NCI-H128 (cell line): ENCODE measurements around the gene MXD3.
"Not testable (repeated sequence)": the region's sequence is repeated elsewhere in the genome, so short reads cannot be mapped to it uniquely, and the experiment has no call there.

Experiments
- DNase-seq: peaks from one replicate; lab custom pipeline; 2025; ENCODE audit not compliant: unreplicated experiment; lab: John Stamatoyannopoulos, UW

The MXD3 gene

DNA sequence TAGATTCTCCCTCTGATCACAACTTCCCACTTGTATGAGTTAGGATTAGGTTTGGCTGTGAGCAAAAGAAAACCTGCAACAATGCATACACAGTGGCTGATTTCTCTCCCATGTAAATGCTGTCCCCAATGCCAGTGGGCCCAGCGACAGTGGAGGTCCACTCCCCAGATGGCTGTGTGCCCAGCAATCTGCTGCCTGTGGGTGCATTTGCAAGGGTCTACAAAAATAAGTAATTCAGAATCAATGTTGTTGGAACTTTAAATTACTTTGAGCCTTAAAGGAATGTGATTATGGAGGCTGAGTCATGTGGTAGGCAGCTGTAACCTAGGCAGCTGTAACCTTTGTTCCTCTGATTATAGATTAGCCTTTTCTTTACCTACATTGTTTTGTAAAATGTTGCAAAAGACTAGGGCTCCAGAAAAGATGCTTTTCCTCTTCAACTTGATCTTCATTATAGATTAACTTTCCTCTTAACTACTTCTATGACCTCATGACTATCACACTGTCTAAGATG lies 14.2 kb upstream of the MXD3 start:
- DNase-seq, result no peak

DNA sequence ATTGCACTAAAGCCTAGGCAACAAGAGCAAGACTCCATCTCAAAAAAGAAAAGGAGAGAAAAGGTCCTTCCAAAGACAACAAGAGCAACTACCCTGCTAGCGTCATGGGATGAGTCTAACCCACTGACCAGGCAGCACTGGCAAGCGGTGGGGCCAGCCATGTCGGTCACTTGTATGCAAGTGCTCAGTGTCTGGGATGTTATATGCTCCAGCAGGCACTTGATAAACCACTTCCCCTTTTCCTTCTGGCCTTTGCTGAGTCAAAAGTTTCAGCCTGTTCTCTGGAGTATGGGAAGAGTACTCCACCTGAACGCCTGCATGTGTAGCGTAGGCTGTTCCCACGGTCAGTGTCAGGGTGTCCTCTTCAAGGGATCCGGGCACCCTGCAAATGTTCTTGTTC lies 9.2 kb upstream of the MXD3 start:
- DNase-seq, result no peak

DNA sequence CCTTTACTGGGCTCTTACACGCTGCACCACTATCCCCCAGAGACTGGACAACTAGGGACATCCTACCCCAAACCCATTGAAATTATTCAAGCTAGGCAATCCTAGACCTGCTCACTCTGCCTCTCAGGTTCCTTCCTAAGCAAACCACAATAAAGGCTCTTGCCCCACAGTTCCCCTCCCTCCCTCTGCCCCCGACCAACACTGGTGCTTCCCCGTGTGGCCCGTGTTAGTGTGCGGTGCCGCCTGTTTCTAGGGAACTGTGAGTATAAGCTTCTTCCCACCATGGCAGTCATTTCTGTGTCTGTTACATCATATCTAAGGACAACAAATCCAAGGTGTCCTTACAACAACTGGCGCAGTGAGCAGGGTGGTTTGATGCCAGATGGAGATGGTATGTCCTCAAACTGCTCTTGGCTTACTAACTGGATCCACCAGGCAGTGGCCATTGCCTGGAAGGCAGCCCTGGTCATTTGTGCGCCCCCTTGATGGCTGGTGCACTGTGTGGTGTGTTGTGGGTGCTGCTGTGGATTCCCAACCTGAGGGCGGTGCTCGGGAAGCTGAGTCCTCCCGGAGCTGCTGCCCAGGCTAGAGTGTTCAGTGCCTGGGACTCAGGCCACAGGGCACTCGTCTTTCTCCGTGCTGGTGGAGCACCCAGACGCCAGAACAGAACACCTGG lies 8.4 kb upstream of the MXD3 start:
- no peak for DNase-seq

DNA sequence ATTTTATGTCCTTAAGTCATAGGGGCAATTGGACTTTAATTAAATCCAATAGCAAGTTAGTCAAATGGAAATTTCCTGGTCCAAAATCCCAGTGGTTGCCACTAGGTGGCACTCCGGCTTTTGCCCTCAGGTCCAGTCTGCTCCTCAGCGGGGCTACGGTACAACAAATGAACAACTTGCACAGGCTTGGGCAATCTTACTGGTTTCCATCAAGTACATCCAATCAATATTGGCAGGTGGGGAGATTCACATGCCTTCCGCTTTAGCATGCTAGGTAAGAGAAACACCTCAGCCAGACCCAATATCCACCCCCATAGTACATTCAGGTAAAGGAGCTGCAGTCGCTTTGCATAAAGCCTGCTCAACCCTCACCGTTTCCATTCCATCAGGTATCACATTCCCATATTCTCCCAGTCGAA lies 6.3 kb upstream of the MXD3 start:
- peak; percentile 55 for DNase-seq

DNA sequence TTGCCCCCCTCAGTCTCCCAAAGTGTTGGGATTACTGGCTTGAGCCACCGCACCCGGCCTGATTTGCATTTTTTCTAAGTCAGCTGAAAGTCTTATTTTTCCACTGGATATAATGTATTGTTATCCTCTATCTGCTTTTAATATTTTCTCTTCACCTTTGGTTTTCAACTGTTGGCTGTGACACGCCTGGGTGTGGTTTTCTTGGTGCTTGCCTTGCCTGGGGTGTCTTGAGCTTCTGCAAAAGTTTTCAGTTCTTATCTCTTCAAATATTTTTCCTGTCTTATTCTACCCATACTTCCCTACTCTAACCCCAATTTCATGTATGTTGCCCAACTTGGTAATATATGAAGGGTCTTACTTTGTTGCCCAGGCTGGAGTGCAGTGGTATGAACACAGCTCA lies 4.3 kb upstream of the MXD3 start:
- no peak for DNase-seq

DNA sequence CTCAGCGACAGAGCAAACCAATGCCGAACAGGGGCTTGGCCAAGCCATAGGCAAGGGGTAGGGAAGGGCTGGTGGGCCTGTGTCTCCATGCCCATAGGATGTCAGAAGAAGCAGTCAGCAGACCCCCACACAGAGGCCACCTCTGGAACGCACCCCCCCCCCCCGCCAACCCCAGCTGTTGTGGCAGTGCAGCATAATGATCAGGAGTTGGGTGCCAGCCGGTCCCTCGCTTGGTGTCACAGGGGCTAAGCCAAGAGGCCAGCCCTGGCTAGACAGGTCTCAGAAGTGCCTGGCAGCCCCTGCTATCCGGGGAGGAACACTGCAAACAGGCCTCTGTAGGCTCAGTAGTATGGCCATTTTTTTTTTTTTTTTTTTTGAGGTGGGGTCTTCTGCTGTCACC lies 3.7 kb upstream of the MXD3 start:
- no peak for DNase-seq

DNA sequence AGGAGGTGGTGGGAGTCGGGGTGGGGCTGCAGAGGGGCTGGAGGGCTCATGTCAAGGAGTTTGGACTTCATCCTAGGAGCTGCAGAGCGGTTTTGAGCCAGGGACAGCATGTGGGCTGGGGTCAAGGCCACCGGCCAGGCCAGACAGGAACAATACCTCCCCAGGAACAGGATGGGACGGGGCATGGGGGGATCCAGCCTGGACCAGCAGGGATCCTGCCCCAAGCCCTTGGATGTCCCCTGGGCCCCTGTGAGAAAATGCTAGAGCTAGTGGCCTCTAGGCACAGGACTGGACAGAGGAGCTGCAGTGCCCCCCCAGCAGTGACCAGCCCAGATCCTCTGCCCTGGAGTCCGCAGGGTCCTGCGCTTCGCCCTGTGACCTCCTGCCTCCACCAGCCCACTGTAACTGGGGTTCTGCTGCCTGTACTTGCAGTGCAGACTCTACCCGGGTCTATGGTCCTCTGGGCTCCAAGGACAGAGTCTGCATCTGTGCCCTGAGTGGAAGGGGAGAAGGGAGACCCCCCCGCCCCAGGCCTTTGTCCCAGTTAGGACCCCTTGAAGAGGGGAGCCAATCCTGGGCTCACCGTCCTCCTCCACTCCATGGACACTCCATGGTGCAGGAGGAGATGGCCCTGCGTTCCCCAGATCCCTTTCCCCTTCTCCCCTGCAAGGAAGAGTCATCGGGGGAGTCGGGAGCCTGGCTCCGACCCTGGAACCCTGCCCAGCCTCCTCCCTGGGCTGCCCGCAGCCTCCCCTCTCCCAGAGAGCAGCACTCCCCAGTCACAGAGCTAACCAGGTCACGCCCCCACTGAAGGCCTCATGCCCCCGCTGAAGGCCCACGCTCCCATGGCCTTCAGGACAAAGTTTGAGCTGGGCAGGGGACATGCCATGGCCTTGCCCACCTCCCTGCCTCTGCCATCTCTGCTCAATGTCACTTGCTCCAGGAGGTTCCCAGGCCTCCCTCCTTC lies 3.0 kb upstream of the MXD3 start:
- no peak for DNase-seq

DNA sequence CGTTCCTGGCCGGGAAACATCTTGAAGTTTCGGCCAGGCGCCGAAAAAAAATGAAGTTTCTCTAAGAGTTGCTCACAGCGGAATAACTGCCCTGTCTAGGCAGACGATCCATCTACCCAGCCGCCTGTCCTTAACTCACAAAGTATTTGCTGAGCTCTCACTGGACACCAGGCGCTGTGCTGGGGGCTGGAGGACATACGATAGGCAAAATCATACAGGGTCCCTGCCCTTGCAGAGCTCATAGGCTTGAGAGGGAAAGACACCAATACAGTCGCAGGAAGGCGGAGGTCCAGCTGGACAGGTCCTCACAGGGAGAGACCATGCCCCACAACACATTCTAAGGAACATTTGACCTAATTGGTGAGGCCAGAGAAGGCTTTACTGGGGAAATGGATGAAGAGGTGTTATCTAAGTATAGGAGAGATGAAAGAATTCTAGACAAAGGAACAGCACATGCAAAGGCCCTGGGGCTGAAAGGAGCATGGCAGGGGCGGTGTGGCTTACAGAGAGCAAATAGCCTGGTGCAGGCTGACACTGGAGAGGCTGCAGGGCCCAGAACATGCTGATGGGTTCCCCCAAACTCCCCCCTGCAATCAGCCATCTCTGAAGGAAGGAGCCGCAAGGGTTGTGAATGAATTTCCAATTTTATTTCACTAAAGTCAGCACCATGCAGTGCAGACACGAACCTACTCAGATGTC lies 2.0 kb upstream of the MXD3 start:
- no peak for DNase-seq

DNA sequence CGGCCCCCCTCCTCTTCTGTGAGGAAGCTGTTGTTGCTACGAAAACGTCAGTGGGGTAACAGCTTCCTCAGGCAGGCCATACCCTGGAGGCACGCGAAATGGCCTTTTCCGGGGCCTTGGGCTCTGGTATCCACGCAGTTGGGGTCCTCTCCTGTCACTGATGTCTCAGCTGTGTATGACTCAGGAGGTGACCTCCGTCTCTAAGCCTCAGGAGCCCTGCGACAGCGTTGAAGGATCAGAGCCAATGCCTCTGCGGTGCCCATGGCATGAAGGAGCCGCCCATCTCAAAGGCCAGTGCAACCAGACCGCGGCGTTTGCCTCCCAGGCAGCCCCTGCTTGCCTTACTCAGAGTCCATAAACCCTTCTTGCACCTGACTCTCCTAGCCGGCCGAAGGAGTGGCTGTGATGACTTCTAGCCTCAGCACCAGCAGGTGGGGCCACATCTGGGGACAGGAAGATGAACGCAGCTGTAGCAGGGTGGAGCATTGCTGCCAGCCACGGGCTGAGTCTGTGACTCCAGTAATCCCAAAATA lies 1.0 kb upstream of the MXD3 start:
- no peak for DNase-seq

DNA sequence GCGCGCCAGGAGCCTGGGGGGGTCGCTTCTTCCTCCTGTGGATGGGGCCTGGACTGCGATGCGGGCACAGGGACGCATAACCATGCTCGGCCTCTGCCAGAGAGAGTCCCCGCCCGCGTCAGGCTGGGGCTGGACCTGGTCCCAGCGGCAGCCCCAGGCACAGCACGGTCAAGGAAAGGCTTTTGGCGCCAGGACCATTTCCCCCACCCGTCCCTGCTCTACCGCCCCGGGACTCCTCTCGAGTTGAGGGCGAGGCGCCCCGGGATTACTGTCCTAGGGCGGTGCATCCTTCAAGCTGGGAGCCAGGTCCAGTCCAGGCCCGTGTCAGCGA lies 341 bp downstream of the MXD3 start:
- DNase-seq, result no peak

DNA sequence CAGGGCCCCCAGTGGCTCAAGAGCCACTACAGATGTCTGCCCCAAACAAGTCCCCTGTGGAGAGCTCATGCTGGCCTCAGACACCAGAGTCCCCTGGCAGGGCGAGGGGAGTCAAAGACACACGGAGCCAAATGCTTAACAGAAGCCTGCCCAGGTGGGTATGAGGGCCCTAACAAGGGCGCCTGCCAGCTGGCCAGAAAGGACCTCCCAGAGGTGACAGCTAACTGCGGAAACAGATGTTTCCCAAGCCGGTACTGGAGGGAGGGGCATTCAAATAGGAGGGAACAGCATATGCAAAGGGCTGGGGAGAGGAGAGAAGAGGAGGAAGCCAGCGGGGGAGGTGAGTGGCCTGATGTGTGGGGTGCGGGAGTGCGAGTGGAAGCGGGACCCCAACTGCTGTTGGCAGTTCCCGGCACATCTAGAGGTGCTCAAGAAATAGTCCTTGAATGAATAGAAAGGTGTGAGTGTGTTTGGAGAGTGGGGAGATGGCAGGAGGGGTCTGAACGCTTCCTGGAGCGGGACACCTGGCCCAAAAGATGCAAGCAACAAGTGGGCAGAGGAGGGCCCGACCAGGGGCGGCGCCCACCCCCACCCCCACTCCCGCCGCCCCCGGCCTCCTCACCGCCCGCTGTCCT lies 824 bp downstream of the MXD3 start:
- no peak for DNase-seq

DNA sequence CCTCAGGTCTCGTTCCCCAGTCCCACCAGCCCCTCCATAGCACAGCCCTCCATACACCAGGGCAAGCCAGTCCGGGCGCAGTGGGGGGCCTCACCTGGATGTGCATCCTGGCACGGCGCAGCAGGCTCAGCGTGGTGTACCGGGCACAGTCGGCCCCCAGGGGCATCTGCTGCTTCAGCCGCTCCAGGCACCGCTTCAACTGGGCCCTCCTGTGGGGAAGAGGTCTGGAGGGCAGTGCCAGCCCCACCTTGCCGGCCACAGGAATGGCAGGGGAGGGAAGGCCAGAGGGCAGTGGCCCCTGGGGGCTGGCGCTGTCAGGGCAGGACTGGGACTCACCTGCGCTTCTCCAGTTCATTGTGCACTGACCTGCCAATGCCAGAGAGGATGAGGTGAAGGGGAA lies 1.4 kb downstream of the MXD3 start:
- no peak for DNase-seq

DNA sequence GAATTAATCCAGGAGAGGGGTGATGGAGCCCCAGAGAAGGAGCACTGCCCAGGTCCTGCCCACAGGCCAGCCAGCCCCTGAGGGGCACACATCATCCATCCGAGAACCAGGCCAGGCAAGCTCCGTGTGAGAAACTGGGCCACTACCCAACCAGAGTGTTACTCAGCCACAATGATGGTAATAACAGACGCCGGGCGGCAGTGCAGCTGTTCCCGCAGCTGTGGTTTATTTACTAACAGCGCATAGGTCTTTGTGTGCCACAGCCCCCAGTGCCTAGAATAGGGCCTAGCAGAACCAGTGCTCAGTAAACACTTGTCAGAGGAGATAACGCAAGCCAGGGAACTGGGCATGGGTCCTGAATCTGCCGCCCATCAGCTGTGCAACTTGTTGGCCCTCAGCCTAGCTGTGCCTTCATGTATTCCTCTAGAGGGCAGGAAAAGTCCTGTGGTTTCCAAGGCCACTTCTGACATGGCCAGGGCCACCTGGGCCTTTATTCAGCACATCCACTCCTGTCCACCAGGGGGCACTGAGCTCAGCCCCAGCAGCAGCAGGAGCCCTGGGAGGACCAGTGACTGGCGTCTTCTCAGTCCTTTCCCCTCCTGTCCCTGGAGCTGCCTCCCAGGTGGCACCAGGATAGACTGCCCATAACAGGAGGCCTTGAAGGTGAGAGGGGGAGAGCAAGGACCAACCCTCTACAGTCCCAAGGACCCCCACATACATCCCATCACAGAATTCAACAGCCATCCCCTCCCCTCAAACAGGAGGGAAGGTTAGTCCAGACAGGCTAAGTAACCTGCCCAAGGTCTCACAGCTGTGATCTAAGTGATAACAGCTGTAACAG lies 2.1 kb downstream of the MXD3 start:
- no peak for DNase-seq

DNA sequence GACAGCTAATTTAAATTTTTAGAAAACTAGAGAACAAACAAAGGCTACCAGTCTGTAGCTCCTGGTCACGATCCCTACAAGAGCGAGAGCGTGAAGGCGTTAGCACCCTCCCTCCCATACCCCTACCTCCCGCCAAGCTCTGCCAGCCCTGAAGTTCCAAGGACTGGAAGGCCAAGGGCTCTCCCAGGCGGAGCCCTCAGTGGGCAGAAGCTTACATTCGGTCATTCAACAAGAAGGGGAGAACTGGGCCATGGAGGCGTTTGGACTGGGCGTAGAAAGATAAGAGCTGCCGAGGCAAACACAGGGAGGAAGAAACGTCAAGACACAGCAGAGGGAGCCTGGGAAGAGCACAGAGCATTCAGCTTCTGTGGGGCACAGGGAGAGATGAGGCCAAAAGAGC lies 3.0 kb downstream of the MXD3 start:
- DNase-seq, result no peak

DNA sequence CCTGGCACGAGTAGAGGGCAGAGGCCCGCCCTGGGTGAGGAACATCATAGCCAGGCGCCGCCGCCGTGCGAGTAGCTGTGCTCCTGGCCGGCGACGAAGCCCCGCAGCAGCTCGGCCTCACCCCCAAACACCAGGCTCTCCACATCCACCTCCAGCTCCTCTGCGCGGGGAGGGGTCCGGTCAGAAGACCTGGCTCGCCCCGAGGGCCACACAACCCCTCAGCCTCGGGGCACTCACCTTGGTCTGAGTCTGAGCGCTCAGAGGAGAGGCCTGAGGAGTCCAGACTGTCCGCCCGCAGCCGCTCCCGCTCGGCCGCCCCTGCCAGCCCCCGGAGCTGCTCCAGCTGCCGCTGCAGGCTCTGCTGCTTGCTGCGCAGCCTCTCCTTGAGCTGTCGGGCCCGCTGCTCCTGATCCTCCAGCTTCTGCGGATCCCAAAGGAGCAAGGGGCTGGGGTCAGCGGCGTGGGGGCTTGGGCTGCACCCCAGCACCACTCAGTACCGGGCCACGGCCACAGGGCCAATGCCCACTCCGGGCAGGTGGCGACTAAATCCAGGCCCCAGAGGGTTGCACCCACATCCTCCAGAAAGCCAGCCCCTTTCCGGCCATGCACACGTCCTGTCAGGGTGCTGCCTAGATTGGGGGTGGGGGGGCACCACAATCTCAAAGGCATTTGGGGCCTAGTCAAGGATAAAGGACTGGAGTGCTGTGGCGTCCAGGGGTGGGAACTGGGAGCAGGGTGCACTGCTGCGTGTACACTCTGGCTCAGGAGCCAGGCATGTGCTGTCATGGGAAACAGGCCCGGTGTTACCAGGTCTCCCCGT lies 3.9 kb downstream of the MXD3 start:
- no peak for DNase-seq

DNA sequence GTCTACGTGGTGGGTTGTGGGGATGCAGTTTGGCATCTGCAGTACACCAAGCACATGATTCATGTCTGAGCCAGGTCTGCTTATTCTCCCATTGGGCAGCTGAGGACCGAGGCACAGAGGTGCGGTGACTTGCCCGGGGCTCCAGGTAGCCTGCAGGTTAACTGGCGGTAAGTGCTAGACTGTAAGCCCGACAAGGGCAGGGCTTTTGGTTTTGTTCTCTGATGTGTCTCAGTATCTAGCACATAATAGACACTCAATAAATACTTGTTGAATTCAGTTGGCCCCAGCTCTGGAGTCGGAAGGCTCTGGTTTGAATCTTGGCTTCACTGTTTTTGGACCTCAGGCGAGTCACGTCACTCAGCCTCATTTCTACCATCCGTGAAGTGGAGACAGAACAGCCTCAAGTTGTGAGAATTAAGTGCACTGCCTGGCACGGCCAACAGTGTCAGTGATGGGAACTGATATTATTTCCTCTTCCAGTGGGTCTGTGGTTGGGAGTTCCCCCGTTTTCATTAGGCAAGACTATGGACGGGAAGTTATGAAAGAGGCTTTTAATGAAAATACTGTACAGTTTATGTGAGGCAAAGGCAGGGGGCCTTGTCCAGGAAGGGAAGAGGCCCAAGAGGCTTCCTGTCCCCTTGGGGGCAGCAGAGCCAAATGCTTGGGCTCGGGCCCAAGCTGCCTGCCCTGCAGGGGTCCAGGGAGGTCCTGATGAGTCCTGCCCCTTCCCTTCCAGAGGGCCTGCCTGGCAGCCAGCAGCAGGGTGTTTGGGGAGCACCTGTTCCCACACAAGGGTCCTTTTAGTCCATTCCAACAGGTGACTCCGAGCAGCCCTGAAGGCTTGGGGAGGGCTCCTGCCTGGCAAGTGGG lies 4.8 kb downstream of the MXD3 start:
- no peak for DNase-seq

DNA sequence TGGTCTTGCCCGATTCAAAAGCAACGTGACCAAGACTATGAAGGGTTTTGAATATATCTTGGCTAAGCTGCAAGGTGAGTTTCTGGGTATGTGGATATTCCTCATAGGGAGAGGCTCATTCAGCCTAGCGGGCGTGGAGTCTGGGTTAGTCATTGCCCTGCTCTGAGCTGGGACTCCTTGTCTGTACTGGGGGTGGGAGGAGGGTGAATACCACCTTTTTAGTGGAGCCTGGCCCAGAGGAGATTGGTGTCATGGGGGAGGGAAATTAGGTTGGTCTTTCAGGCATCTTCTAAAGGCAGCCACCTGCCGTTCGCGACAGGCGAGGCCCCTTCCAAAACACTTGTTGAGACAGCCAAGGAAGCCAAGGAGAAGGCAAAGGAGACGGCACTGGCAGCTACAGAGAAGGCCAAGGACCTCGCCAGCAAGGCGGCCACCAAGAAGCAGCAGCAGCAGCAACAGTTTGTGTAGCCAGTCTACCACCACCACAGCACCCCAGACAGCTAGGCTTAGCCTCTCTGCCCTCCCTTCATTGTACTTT lies 5.5 kb downstream of the MXD3 start:
- not testable (repeated sequence) for DNase-seq
